GM19324 (cell line): ENCODE data around the gene CNTN4.
"Not testable (repeated sequence)": the region's sequence is repeated elsewhere in the genome, so short reads cannot be mapped to it uniquely, and the experiment has no call there.

Experiments
- ATAC-seq: cut with Tn5 transposase; IDR thresholded peaks from one replicate; pipeline ENCODE4 v1.9.1; 2021; ENCODE audit warnings: mild to moderate bottlenecking, moderate library complexity; ENCODE audit not compliant: unreplicated experiment, low FRiP score

CNTN4 gene

GRCh38 chr3:2993130-2993529, 894.5 kb downstream of the CNTN4 start:
- not testable (repeated sequence) for ATAC-seq

DNA sequence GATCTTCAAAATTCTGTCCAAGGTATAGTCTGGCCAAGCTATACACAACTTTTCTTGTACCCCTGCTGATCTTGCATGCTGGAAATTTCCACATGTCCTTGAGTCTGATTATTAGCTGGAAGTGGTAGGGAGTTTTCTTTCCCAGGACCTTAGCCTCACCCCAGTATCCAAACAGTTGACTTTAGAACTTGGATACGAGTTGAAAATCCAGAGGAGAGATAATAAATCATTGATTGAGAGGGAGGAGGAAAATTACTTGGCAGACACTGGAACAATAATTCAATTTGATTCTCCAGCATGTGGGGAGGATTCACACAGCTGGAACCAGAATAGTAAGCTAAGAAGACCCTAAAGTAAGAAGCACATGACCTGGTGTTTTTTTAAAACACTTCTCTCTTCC, 895.1 kb downstream of the CNTN4 start:
- no peak for ATAC-seq

GRCh38 chr3:2995195-2995594, 896.5 kb downstream of the CNTN4 start:
- ATAC-seq = no peak

DNA sequence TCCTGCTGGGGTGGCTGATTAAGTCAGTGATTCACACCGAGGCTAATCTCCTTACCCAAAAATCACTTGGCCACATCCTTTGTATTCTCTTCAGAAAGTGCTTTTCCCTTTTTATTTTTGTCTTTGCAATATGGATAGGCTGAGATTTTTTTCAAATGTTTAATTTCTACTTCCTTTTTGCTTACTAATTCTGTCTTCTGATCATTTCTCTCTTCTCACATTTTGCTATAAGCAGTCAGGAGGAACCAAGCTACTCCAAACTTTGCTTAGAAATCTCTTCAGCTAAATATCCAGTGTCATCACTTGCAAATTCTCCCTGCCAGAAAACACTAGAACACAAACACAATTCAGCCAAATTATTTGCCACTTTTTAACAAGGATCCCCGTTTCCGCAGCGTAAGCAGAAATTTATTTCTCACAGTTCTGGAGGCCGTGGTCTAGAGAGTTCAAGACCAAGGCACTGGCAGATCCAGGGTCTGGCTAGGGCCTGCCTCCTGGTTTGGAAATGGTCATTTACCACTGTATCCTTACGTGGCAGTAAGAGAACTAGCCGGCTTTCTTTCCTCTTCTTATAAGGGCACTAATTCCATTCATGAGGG, 906.6 kb downstream of the CNTN4 start:
- ATAC-seq = no peak

DNA sequence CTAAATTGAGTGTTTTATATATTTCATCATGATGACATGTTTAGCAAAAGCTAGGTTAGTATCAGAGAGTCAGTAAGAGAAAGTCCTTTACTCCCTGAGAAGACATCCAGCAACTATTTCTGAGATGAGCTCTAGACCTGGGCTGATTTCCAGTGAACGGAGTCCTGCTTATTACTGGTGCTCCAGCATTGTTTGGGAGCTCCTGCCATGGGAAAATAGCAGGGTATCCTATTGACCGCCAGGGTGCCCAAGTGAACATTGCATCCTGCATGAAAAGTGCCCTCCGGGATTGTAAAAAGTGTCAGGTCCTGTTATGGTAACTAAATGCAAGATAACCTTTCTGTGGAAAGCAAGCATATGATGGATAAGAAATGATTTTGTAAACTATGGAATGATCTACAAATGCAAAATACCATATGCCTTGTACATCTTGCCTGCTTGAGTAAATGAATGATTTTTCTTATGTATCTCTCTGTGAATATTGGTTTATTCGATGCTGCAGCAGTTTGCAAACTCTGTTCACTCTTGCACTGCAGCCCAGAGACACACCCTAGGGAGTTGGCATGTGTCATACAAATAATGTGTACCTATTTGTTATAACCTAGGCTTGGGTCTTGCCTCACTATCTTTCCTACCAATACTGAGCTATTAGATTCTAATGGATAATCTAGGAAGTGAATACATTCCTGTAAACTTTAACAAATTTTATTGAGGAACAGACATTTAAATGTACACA, 914.8 kb downstream of the CNTN4 start:
- ATAC-seq = no peak

GRCh38 chr3:3015185-3016089, 916.8 kb downstream of the CNTN4 start:
- ATAC-seq = no peak

GRCh38 chr3:3016226-3016625, 917.6 kb downstream of the CNTN4 start:
- ATAC-seq = no peak

GRCh38 chr3:3020209-3020608, 921.5 kb downstream of the CNTN4 start:
- ATAC-seq = no peak

DNA sequence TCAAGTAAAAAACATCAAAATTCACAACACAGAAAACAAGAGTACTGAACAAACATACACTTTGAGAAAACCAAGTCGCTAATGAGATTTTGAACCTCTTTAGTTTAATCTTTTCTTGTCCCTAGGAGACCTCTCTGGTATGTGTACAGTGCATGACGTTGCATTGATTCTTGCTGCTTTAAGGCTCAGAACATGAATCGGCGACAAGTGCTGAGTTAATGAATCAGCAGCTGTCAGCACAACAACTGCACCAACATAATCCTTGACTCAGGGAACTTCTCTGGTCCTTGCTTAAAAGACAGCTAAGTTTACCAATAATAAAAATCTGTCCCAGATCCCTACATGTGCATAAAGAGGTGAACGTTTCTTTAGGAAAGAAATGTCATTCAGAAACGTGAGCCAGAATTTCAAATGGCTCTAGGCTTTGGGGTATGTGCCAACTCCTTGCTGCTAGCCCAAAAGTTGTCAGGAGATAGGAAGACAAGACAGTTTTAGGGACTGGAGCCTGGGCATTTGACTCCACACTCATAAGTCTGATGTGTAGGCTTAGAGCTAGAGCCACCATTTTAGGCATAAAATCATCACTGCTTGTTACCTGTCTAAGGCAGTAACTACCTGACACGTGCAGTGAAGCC, 924.6 kb downstream of the CNTN4 start:
- no peak for ATAC-seq

- peak; percentile 73 for ATAC-seq
Measured at GRCh38 chr3:3027976-3028567, 929.4 kb downstream of the CNTN4 start.

- ATAC-seq = no peak
Measured at GRCh38 chr3:3031326-3031725, 932.7 kb downstream of the CNTN4 start.

GRCh38 chr3:3037156-3037555, 938.5 kb downstream of the CNTN4 start:
- ATAC-seq = no peak

- ATAC-seq = no peak
Measured at GRCh38 chr3:3038201-3038991, 939.7 kb downstream of the CNTN4 start.

GRCh38 chr3:3053974-3054373, 955.3 kb downstream of the CNTN4 start:
- no peak for ATAC-seq

- ATAC-seq = no peak
Measured at GRCh38 chr3:3059645-3060044, 961.0 kb downstream of the CNTN4 start.

- no peak for ATAC-seq
Measured at GRCh38 chr3:3064297-3064696, 965.6 kb downstream of the CNTN4 start.

- ATAC-seq = no peak
Measured at GRCh38 chr3:3065876-3066275, 967.2 kb downstream of the CNTN4 start.

DNA sequence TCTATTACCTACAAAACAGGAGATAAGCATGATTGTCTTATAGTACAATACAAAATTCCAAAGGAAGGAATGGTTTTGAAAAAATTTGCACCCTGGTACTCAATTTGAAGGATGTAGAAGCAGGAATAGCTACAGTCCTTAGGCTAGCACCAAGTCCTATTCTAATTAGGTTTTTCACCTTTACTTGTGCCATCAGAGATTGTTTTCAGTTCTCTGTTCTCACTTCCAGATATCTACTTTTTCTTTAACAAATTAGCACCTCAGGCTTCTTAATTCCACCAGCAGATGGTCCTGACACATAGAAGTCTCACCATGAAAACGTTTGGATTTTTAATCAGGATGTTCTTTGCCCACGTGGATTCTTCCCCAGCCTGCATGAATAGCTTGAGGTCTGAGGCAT, 967.7 kb downstream of the CNTN4 start:
- peak; percentile 59 for ATAC-seq

GRCh38 chr3:3066910-3067309, 968.2 kb downstream of the CNTN4 start:
- no peak for ATAC-seq
